HG02588 (cell line): Measurements from ENCODE around the gene ZNF33A.
"Not testable (repeated sequence)": the region's sequence is repeated elsewhere in the genome, so short reads cannot be mapped to it uniquely, and the experiment has no call there.

Source experiments
- ATAC-seq: cut with Tn5 transposase; IDR thresholded peaks from one replicate; pipeline ENCODE4 v1.9.1; 2021; ENCODE audit warnings: mild to moderate bottlenecking, moderate library complexity; ENCODE audit not compliant: unreplicated experiment

Gene ZNF33A

DNA sequence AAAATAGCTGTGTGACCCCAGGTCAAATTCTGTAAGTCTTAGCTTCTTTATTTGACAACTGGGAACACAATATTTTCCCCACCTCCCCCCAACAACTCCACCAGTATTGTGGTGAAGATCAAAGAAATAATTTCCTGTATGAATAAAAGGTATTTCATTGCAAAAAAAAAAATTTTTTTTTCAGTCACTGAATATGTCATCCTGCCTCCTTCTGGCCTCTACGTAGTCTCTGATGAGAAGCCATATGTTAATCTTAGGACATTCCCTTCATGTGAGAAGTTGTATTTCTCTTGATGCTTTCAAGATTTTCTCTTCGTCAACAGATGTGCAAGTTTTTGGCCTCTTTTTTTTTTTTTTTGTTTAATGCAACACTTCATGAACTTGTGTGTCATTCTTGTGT is 33.0 kb downstream of the ZNF33A start:
- ATAC-seq = no peak

DNA sequence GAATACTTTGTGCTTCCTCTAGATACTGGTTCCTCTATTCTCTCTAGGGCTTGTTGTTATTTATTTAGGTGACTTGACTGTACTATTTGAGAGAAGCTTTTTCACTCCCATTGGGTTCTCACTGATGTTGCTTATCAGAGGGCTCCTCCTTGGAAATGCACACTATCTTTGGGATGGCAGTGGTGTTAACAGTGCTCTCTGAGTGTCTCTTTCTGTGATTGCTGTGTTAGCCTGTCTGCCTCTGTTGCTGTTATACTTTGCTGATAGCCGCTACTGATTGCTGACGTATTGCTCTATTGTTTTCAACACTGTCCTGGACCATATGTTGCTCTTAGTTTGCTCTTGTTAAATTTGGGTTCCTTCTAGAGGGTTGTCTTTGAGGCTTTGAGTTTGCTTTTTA is 34.7 kb downstream of the ZNF33A start:
- ATAC-seq = no peak

DNA sequence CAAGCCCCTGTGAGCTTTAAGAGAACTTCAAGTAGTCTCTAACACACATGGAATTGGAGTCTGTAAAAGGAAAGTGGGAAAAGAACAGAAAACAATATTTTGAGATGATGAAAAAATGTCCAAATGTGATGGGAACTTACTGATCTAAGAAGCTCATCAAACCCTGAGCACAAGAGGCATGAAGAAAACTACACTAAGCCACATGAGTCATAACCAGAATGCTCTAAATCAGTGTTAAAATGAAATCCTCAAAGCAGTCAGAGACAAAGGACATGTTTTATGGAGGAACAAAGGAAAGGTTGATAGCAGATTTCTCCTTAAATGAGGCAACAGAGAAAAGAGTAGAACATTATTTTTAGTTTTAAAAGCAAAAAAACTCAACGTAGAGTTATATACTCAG is 37.2 kb downstream of the ZNF33A start:
- ATAC-seq = peak; percentile 66

DNA sequence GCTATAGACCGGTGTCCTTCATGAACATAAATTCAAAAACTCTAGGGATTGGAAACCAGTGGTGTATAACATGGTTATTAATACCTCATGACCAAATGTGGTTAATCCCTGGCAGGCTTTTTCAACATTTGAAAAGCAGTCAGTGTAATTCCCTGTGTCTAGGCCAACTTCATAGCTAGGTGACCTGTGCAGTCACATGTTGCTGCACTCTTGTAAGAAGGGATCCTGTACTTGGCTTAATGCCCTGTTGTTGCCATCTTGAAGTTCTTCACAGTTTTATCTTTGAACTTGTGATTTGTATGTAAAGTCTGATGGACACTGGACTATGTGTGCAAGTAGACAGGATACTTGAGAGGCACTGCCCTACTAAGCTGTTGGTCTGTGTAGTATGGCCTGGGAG is 39.7 kb downstream of the ZNF33A start:
- ATAC-seq = no peak

DNA sequence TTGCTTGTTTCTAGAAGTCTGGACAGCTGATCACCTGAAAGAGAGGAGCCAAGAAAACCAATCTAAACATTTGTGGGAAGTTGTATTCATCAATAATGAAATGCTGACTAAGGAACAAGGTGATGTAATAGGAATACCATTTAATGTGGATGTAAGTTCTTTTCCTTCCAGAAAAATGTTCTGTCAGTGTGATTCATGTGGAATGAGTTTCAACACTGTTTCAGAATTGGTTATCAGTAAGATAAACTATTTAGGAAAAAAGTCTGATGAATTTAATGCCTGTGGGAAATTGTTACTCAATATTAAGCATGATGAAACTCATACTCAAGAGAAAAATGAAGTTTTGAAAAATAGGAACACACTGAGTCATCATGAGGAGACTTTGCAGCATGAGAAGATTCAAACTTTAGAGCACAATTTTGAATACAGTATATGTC is 43.9 kb downstream of the ZNF33A start:
- ATAC-seq = no peak

GRCh38 chr10:38055274-38055894 is 44.9 kb downstream of the ZNF33A start:
- ATAC-seq = not testable (repeated sequence)

DNA sequence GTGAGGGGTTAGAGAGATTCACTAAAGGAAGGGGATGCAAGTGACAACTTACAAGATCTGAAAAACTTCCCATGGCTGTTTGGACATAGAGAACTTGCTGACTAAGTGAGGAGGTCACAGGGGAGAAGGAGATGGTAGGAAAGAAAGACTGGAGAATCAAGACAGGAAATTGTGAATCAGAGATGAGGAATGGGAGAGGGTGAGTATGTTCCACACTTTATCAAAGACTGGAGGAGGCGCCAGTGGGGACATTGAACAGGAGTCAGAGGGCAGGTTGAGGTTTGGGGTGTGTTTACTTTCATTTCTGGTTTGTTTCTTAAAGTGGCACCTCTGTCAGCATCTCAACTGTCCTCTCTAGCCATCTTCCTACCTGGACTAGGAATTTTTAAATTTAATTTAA is 59.2 kb downstream of the ZNF33A start:
- not testable (repeated sequence) for ATAC-seq

DNA sequence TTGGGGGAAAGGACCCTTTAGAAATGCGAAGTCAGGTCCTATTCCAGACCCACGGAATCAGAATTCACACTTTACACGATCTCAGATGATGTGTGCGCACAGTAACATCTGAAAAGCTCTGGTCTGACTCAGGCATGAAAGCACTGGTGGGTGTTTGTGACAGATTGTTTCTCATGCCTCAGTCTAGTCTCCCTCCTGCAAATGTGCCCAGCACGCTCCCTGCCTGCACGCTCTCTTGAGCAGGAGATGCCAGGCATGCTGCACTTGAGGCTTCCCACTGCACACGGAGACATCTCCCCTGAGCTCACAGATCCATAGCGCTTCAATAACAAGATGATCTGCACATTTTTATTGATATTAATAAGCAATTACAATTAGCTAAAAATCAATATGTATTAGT is 60.0 kb downstream of the ZNF33A start:
- no peak for ATAC-seq

DNA sequence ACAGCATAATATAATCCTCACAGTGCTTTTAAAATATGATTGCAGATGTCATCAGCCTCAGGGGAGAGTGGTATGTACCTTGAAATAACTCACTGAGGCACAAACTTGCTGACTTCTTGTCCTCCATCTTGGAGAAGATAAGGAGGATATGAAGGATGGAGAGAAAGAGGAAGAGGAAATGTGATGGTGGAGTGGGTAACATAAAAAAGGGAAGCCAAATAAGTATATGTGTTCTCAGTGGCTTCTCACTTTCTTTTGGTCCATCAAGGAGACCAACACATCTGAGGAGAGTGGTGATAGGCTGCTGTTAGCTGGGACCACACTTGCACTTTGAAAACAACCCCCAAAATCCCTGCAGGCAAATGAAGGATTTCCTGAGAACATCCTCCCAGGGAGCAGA is 62.1 kb downstream of the ZNF33A start:
- no peak for ATAC-seq

- no peak for ATAC-seq
Observed at GRCh38 chr10:38076687-38077086, 66.2 kb downstream of the ZNF33A start.

DNA sequence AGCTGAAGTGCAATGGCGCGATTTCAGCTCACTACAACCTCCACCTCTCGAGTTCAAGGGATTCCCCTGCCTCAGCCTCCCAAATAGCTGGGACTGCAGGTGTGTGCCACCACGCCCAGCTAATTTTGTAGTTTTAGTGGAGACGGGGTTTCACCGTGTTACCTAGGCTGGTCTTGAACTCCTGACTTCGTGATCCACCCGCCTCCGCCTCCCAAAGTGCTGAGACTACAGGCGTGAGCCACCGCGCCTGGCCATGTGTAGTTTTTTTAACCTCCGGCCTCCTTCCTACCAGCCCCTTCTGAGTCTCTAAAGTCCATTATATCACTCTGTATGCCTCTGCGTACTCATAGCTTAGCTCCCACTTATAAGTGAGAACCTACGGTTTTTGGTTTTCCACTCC is 82.8 kb downstream of the ZNF33A start:
- not testable (repeated sequence) for ATAC-seq

DNA sequence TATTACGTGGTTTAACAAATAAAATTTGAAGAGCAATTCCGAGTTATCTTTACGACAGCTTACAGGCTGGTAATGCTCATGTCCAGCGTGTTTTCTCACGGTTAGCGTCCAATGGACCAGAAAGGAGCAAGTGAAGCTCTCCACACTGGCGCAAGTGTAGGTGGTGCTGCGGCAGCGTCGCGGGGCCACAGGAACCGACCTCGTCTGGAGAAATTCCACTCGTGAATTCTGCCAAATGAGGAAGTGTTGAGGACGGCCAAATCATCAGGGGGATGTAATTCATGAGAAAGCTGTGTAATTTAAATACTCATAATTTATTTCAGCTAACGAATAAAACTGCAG is 83.3 kb downstream of the ZNF33A start:
- peak; percentile 22 for ATAC-seq

- ATAC-seq = peak; percentile 95
Observed at GRCh38 chr10:38094158-38094926, 83.9 kb downstream of the ZNF33A start, which contains the start of gene ZNF37A. Gene ZNF37A (plus strand): TSS chr10:38094337. CDS start chr10:38096618, 2,281 bp downstream.

DNA sequence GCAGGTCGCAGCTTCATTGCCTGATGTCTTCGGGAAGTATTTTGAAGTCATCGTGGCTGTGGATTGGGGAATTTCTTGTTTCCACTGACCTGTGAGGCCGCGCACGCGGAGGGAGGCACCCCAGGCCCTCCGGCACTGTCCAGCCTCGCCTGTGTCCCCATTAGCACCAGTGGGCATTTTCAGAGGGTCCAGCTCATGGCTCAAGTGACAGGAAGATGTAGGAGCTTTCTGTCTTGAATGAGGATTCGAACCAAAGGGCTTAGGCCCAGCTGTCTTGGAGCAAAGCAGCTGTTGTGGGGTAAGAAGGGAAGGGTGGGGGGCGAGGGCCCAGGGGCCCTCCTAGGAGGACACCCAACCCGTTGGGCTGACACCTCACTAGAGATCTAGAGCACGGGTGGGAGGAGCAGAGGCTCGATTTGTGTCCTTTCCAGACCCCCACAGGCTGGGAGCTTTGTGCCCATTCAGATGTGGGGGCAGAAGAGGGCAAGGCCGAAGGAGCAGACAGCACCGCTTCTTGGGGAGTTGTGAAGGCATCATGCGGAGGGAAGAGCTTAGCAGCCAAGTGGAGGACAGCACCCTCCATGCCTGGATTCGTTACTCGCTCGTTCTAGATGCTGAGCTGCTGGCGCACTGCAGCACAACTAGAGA is 84.6 kb downstream of the ZNF33A start:
- ATAC-seq = peak; percentile 0

DNA sequence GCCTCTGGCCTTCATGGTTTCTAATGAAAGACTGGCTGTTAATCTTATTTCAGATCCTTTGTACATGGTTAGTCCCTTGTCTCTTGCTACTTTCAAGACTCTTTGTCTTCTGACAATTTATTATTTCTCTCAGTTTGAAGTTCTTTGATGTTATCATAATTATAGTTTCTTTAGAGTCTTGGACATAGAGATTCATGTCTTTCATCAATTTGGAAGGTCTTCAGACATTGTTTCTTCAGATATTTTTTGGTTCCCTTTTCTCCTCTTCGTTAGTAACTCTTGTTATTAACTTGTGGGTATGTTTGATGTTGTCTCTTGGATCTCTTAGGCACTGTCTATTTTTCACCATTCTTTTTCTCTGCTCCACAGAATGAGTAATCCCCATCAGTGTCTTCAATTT is 92.4 kb downstream of the ZNF33A start:
- no peak for ATAC-seq

DNA sequence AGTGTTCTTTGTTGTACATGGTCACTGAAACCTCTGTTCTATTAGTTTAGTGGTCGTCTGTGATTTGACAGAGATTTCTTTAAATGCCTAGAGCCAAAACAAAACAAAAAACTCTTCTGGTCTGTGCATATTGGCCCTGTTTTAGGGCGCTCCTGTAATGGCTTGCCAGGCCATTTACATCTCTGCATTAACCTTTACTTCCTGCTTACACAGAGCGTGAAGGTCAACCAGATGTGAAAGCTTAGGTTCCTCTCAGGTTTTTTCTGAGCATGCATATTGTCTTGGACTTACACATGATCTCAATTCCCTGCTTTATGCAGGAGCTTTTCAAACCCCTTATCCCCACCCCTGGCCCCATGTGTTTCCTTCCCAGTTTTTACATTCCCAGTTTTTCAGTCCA is 93.3 kb downstream of the ZNF33A start:
- no peak for ATAC-seq

- no peak for ATAC-seq
Observed at GRCh38 chr10:38112159-38112558, 101.7 kb downstream of the ZNF33A start.
